K562 (cell line): ENCODE results near the gene SH3TC1. TPM values are rescaled to one million over a fixed set of nuclear protein-coding genes. Genes with fewer than 3 reads are reported as not detected.
A peak's percentile ranks its signal among the peaks of the same experiment; 100 is the strongest.

Experiments
- ADNP ChIP-seq: fragments of 200-800 bp; sonication (Bioruptor generic); IDR thresholded peaks from 2 replicates; pipeline ENCODE4 v1.6.1; 2016; ENCODE audit warnings: missing genetic modification characterization, missing compliant biosample characterization
- BDP1 ChIP-seq: IDR thresholded peaks from 3 replicates; pipeline ENCODE4 v1.6.1; 2011; ENCODE audit not compliant: insufficient read length, insufficient read depth
- E2F6 ChIP-seq, 2 experiments: IDR thresholded peaks; 2 replicates each; pipeline ENCODE4 v1.6.1; 2011; ENCODE audit warnings: borderline replicate concordance in 1 of 2, control low read depth in 1 of 2, low read depth in 1 of 2, low read length in 1 of 2, mild to moderate bottlenecking in 1 of 2, mixed read lengths in 1 of 2, moderate library complexity in 1 of 2; ENCODE audit not compliant: insufficient read depth in 1 of 2, insufficient read length in 1 of 2, poor library complexity in 1 of 2, severe bottlenecking in 1 of 2; ENCODE audit errors: extremely low read depth in 1 of 2
- ELF2 ChIP-seq: fragments of 250-450 bp; sonication (Bioruptor Pico); IDR thresholded peaks from 2 replicates; pipeline ENCODE4 v1.5.0; 2021; ENCODE audit warnings: mild to moderate bottlenecking
- ESRRA ChIP-seq: fragments of 450-650 bp; IDR thresholded peaks from 2 replicates; pipeline ENCODE4 v1.6.1; 2014; ENCODE audit warnings: low read depth, mild to moderate bottlenecking, moderate library complexity, borderline replicate concordance
- HDAC3 ChIP-seq: fragments of 450-650 bp; IDR thresholded peaks from 2 replicates; pipeline ENCODE4 v1.6.1; 2018; ENCODE audit warnings: borderline replicate concordance, mild to moderate bottlenecking, moderate library complexity; ENCODE audit not compliant: partially characterized antibody
- HIVEP1 ChIP-seq: fragments of 250-450 bp; sonication (Bioruptor Pico); IDR thresholded peaks from 2 replicates; pipeline ENCODE4 v1.4.0; 2020; ENCODE audit warnings: mild to moderate bottlenecking
- MCM2 ChIP-seq: fragments of 450-650 bp; IDR thresholded peaks from 2 replicates; pipeline ENCODE4 v1.6.1; 2017; ENCODE audit warnings: low read depth, mild to moderate bottlenecking
- MEF2D ChIP-seq: conservative IDR thresholded peaks from 2 replicates; pipeline ENCODE4 v1.6.1; 2016; ENCODE audit warnings: low read depth, missing genetic modification characterization, missing compliant biosample characterization
- MLX ChIP-seq, 2 experiments: fragments of 450-650 bp in 1 of 2; sonication (generic) in 1 of 2; formaldehyde crosslinking; conservative IDR thresholded peaks; 2 replicates each; pipeline versions ENCODE4 v1.4.0 to v1.8.1; 2020 to 2022; ENCODE audit warnings: mild to moderate bottlenecking in 1 of 2, missing genetic modification reagents in 1 of 2
- NFIC ChIP-seq: fragments of 450-650 bp; IDR thresholded peaks from 2 replicates; pipeline ENCODE4 v1.6.1; 2017; ENCODE audit warnings: mild to moderate bottlenecking, inconsistent platforms
- NR2F6 ChIP-seq: fragments of 450-650 bp; formaldehyde crosslinking; IDR thresholded peaks from 2 replicates; pipeline ENCODE4 v1.4.0; 2020; ENCODE audit warnings: mild to moderate bottlenecking
- POLR2AphosphoS5 ChIP-seq: IDR thresholded peaks from 2 replicates; pipeline ENCODE4 v1.6.1; 2011; ENCODE audit warnings: mild to moderate bottlenecking, low read depth, low read length, moderate library complexity; ENCODE audit not compliant: control insufficient read depth, insufficient read depth
- RBFOX2 ChIP-seq: fragments of 200-400 bp; formaldehyde crosslinking; IDR thresholded peaks from 2 replicates; pipeline ENCODE4 v1.6.1; 2017; ENCODE audit warnings: low read depth, mild to moderate bottlenecking, low read length, moderate library complexity
- RBM34 ChIP-seq: fragments of 200-400 bp; formaldehyde crosslinking; IDR thresholded peaks from 2 replicates; pipeline ENCODE4 v1.6.1; 2018; ENCODE audit warnings: low read length, borderline replicate concordance; ENCODE audit not compliant: insufficient read depth
- SNAPC5 ChIP-seq: fragments of 250-450 bp; sonication (Bioruptor Pico); IDR thresholded peaks from 2 replicates; pipeline ENCODE4 v1.8.0; 2021; ENCODE audit warnings: moderate library complexity, mild to moderate bottlenecking, inconsistent platforms
- SP1 ChIP-seq: sonication (generic); formaldehyde crosslinking; IDR thresholded peaks from 2 replicates; pipeline ENCODE4 v1.8.1; 2022; ENCODE audit warnings: mild to moderate bottlenecking, missing genetic modification reagents
- SRSF3 ChIP-seq: fragments of 200-400 bp; formaldehyde crosslinking; IDR thresholded peaks from 2 replicates; pipeline ENCODE4 v1.6.1; 2016; ENCODE audit warnings: mild to moderate bottlenecking, low read length, moderate library complexity; ENCODE audit not compliant: insufficient read depth
- TRIM24 ChIP-seq, 2 experiments: fragments of 450-650 bp; IDR thresholded peaks; 2 replicates each; pipeline ENCODE4 v1.6.1; 2016
- U2AF2 ChIP-seq: fragments of 200-400 bp; formaldehyde crosslinking; optimal IDR thresholded peaks from 2 replicates; pipeline ENCODE3; 2017; ENCODE audit warnings: low read depth, mild to moderate bottlenecking, low read length
- ZBTB43 ChIP-seq: sonication (generic); formaldehyde crosslinking; IDR thresholded peaks from 2 replicates; pipeline ENCODE4 v1.8.0; 2023; ENCODE audit warnings: mild to moderate bottlenecking, missing genetic modification reagents
- ZNF175 ChIP-seq: fragments of 200-800 bp; sonication (Bioruptor generic); IDR thresholded peaks from 2 replicates; pipeline ENCODE4 v1.6.1; 2016; ENCODE audit warnings: low read depth, mild to moderate bottlenecking, missing genetic modification characterization, missing compliant biosample characterization
- ZNF444 ChIP-seq: fragments of 250-450 bp; sonication (Bioruptor Pico); IDR thresholded peaks from 2 replicates; pipeline ENCODE4 v1.4.0; 2020; ENCODE audit warnings: mild to moderate bottlenecking, moderate library complexity
- ZNF511 ChIP-seq: sonication (generic); formaldehyde crosslinking; IDR thresholded peaks from 2 replicates; pipeline ENCODE4 v1.8.0; 2022; ENCODE audit warnings: mild to moderate bottlenecking, missing genetic modification reagents
- polyA plus RNA-seq, 8 experiments: library from polyadenylated mRNA; depleted of rRNA in 4 of 8; stranded (reverse) in 5 of 8; unstranded in 3 of 8; fragments of >200 nt; fragmentation: Nextera tagmentation in 2 of 8; fragmentation: Illumina TruSeq in 1 of 8; extraction: Ambion mirVana in 2 of 8; extraction: Trizol in 1 of 8; gene quantifications; 2 replicates each; pipeline versions ENCODE4 v1.2.1 to v1.2.3, GENCODE V29; 2011 to 2014; ENCODE audit warnings: inconsistent platforms in 1 of 8, missing spikeins in 1 of 8
- total RNA-seq, 7 experiments: library from RNA; depleted of rRNA in 6 of 7; stranded (reverse); fragments of >200 nt in 6 of 7; fragmentation: Illumina TruSeq in 2 of 7; extraction: Trizol in 2 of 7; gene quantifications; 2 replicates each; pipeline versions ENCODE4 v1.2.1 to v1.2.3, GENCODE V29; 2011 to 2021; ENCODE audit warnings: low replicate concordance in 1 of 7

SH3TC1 gene
- total and polyA plus RNA-seq, 9 of the 15 experiments (the other 6 are each of a cell fraction or from before 2014, with no cell fraction given) = 0.04 to 2.1 (median 0.48) TPM; not detected in 1

GRCh38 chr4:8252301-8253173 is 53.4 kb downstream of the SH3TC1 start (continued):
- peak; percentile 41; the same call in 1 of the 2 replicates for TF ChIP-seq POLR2AphosphoS5
- no peak for TF ChIP-seq U2AF2
- no peak for TF ChIP-seq ZBTB43 (CRISPR knock-in tag)
- TF ChIP-seq HIVEP1 (CRISPR knock-in tag) = no peak; the same call in 1 of the 2 replicates
- no peak for TF ChIP-seq ZNF511 (CRISPR knock-in tag)
- TF ChIP-seq RBFOX2 = no peak
- TF ChIP-seq SP1 (CRISPR knock-in tag) = 0 out of 2 replicates have a peak, but pooled peaks have one; percentile 64
- TF ChIP-seq SNAPC5 = no peak
- no peak for TF ChIP-seq MEF2D (tag)
- no peak for TF ChIP-seq SRSF3
- no peak for TF ChIP-seq MLX (CRISPR knock-in tag; conservative IDR thresholded peaks at IDR 0.05)
- TF ChIP-seq TRIM24 (IDR thresholded peaks at IDR 0.05) = peak; percentile 81 to 91
- TF ChIP-seq NFIC = peak; percentile 29; the same call in 1 of the 2 replicates
- TF ChIP-seq NR2F6 (CRISPR knock-in tag) = 0 out of 2 replicates have a peak, but pooled peaks have one; percentile 37
- no peak for TF ChIP-seq ADNP (tag)
- TF ChIP-seq MCM2 = no peak
- no peak for TF ChIP-seq ELF2 (CRISPR knock-in tag)
- no peak for TF ChIP-seq ZNF444 (CRISPR knock-in tag)
- TF ChIP-seq ZNF175 (CRISPR knock-in tag) = peak; percentile 96
- peak; percentile 82 for TF ChIP-seq HDAC3
- TF ChIP-seq BDP1 = no peak
- TF ChIP-seq ESRRA = peak; percentile 96
- TF ChIP-seq E2F6 (IDR thresholded peaks at IDR 0.05; ENCODE audit: borderline replicate concordance in 1 of 2, extremely low read depth in 1 of 2, insufficient read depth in 1 of 2, insufficient read length in 1 of 2, low read depth in 1 of 2, low read length in 1 of 2, poor library complexity in 1 of 2, severe bottlenecking in 1 of 2) = no peak
- no peak for TF ChIP-seq RBM34
